WI38 (cell line): ENCODE measurements around the gene PHLDB3.
A peak's percentile ranks its signal among the peaks of the same experiment; 100 is the strongest.

Experiments
- H3K4me3 ChIP-seq: 2 replicates; pipeline ENCODE4 v1.5.1; 2011; ENCODE audit warnings: low read depth, mild to moderate bottlenecking, control low read depth, low read length
- CTCF ChIP-seq: IDR thresholded peaks from 2 replicates; pipeline ENCODE4 v1.5.1; 2012; ENCODE audit warnings: low read depth, mild to moderate bottlenecking, control low read depth, low read length

Gene PHLDB3

GRCh38 chr19:43462785-43463380, 41.7 kb downstream of the PHLDB3 start:
- no peak for TF ChIP-seq CTCF
- peak overlapping the region; percentile 74 for H3K4me3 ChIP-seq

- no peak overlapping the region for H3K4me3 ChIP-seq
- TF ChIP-seq CTCF: no peak
Observed at GRCh38 chr19:43462383-43462782, 42.2 kb downstream of the PHLDB3 start.

GRCh38 chr19:43461303-43461702, 43.2 kb downstream of the PHLDB3 start:
- no peak overlapping the region for H3K4me3 ChIP-seq
- TF ChIP-seq CTCF: no peak

- no peak overlapping the region for H3K4me3 ChIP-seq
- no peak for TF ChIP-seq CTCF
Observed at GRCh38 chr19:43460362-43461016, 44.1 kb downstream of the PHLDB3 start.

- no peak overlapping the region for H3K4me3 ChIP-seq
- no peak for TF ChIP-seq CTCF
Observed at GRCh38 chr19:43457809-43458208, 46.7 kb downstream of the PHLDB3 start.

- H3K4me3 ChIP-seq: peak overlapping the region; percentile 21; the same call in 1 of the 2 replicates
- TF ChIP-seq CTCF: no peak
Observed at GRCh38 chr19:43455321-43456113, 49.0 kb downstream of the PHLDB3 start.

GRCh38 chr19:43454031-43454430, 50.5 kb downstream of the PHLDB3 start:
- no peak for TF ChIP-seq CTCF
- no peak overlapping the region for H3K4me3 ChIP-seq
